Mammary epithelial cell (primary cell): Measurements from ENCODE around the gene ZNF605.

Source experiments
- EZH2 ChIP-seq: IDR thresholded peaks from 2 replicates; pipeline ENCODE4 v1.6.1; 2012; ENCODE audit warnings: low read length, inconsistent platforms, borderline replicate concordance
- TF ChIP-seq, protein P1 (sequence below), 2 donors: IDR thresholded peaks in 1 of 2; conservative IDR thresholded peaks in 1 of 2; 2 replicates each; pipeline ENCODE4 v1.5.1; 2011 to 2012; ENCODE audit warnings: inconsistent platforms in 2 of 2, low read length in 2 of 2, mild to moderate bottlenecking in 2 of 2, control low read depth in 1 of 2, low read depth in 1 of 2; ENCODE audit not compliant: insufficient read depth in 1 of 2; ENCODE audit errors: extremely low read depth in 1 of 2

DNA sequence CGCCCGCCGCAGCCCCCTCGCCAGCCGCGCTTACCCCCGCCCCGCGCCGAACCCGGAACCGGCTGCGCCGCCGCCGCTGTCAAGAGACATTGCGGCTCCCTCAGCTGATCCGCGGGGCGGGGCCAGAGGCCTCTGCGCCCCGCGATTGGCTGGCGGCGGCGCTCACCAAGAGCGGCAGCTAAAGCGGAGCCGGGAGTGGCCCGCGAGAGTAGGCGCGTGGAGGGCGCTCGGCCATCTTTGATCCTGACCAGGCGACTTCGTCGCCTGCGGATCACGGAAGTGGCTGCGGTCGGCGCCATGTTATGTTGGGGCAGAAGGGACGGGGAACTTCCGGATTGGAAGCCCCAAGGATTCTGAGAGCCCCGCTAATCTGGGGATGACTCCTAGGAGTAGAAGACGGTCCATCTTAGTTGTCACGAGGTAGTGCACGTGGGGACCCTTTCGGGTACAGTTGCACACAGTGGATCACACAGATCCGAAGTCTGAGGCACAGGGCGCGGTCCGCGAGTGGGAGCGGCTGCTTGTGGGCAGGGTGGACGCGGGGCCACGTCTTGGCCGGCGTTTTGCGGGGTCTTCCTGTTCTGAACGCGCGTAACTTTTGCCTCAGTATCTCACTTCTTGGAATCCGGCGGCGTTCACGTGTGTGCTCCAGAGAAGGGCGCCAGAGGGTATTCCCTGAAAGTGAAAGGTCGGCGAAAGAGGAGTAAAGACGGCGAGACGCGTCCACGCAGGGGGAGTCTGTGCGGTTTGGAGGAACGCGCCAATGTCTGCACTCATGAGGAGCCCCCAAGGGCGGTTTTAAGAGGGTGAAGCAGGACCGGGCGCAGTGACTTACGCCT lies 68.4 kb downstream of the ZNF605 start, which contains the start of gene CHFR:
- TF ChIP-seq, protein P1, sequence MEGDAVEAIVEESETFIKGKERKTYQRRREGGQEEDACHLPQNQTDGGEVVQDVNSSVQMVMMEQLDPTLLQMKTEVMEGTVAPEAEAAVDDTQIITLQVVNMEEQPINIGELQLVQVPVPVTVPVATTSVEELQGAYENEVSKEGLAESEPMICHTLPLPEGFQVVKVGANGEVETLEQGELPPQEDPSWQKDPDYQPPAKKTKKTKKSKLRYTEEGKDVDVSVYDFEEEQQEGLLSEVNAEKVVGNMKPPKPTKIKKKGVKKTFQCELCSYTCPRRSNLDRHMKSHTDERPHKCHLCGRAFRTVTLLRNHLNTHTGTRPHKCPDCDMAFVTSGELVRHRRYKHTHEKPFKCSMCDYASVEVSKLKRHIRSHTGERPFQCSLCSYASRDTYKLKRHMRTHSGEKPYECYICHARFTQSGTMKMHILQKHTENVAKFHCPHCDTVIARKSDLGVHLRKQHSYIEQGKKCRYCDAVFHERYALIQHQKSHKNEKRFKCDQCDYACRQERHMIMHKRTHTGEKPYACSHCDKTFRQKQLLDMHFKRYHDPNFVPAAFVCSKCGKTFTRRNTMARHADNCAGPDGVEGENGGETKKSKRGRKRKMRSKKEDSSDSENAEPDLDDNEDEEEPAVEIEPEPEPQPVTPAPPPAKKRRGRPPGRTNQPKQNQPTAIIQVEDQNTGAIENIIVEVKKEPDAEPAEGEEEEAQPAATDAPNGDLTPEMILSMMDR (conservative IDR thresholded peaks at IDR 0.05 in 1 of 2, IDR thresholded peaks at IDR 0.05 in 1 of 2; ENCODE audit: extremely low read depth in 1 of 2, insufficient read depth in 1 of 2, low read depth in 1 of 2, low read length in 2 of 2): no peak
- TF ChIP-seq EZH2: no peak
